AG08395 (cell line): ENCODE results near the gene PNN.

Source experiments
- DNase-seq: peaks from one replicate; pipeline ENCODE4 v3.0.0; 2012; ENCODE audit warnings: mixed read lengths, low spot score

PNN gene

GRCh38 chr14:39229601-39230110 lies 54.6 kb downstream of the PNN start:
- no peak for DNase-seq

- DNase-seq, result no peak
These were observed 55.5 kb downstream of the PNN start for GRCh38 chr14:39230416-39231035.

- peak; percentile 37 for DNase-seq
These were observed 56.9 kb downstream of the PNN start for GRCh38 chr14:39231751-39232553.
